GM18868 (cell line): ENCODE results near the gene NRXN2.

Experiments
- ATAC-seq: cut with Tn5 transposase; IDR thresholded peaks from one replicate; pipeline ENCODE4 v1.9.1; 2021; ENCODE audit warnings: mild to moderate bottlenecking, moderate library complexity; ENCODE audit not compliant: unreplicated experiment

The NRXN2 gene

GRCh38 chr11:64722141-64723065 lies 594 bp downstream of the NRXN2 start:
- ATAC-seq: no peak

GRCh38 chr11:64721359-64721699 lies 1.7 kb downstream of the NRXN2 start:
- no peak for ATAC-seq

DNA sequence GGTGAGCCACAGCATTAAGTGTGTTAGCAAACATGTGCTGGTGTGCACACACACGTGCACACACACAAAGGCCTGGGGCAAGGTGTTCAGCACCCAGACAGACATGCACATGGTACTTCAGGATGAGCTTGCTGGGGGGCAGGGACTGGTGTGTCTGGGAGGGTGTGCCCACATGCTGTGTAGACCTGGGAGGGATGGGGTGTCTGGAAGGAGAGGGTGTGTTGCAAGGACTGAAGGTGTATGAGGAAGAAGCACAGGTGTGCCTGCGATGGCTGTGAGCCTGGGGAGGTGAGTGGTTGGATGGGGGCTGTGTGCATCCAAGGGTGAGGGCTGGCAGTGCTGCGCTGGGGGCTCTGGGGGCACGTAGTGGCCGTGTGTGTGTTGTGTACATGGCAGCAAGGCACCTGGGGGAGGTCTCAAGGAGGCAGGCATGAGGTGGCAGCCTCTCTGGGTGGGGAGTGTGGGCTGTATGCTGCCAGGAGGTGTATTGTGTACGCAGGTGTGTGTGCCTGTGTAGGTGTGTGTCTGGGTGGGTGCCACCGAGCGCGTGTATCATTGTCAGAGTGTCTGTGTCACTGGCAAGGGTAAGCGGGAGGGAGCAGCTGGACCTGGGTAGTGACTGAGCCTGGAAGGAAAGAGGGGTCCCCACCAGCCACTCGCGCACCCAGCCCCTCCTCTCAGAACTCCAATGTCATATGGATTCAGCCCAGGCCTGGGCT lies 2.2 kb downstream of the NRXN2 start:
- ATAC-seq: no peak

- no peak for ATAC-seq
Measured at GRCh38 chr11:64720167-64720566, 2.8 kb downstream of the NRXN2 start.

DNA sequence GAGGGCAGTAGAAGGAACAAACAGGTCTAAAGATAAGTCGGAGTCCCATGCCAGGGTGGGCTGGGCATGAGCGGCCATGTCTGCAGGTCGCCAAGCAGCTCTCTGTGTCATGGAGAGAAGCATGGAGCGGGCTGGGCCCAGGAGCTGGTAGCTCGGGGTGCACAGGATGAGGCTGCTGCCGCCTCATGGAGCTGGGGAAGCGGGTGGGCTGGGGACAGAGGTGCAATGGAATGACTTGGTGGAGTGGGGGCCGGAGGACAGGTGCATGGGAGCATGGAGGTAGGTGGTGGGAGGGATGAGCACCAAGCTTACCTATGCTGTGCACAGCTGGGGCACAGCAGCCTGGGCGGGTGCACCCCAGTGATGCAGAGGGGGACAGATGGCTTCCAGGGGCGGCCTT lies 3.6 kb downstream of the NRXN2 start:
- no peak for ATAC-seq

DNA sequence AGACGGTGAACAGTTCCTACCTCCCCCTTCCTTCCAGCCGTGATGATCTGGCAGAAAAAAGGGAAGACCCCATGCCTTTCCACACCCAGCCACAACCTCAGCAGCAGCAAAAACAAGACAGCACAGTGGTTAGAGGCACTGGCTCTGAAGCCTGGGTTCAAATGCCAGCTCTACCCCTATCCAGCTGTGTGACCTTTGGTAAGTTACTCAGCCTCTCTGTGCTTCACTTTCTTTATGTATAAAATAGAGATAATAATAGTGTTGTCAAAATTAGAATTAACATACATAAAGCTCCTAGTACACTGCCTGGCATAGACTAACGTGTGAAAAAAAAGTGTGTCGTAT lies 4.2 kb downstream of the NRXN2 start:
- ATAC-seq: no peak

- no peak for ATAC-seq
Measured at GRCh38 chr11:64718084-64718779, 4.8 kb downstream of the NRXN2 start.

- no peak for ATAC-seq
Measured at GRCh38 chr11:64717268-64717578, 5.8 kb downstream of the NRXN2 start.

GRCh38 chr11:64716473-64717267 lies 6.3 kb downstream of the NRXN2 start:
- ATAC-seq: no peak

DNA sequence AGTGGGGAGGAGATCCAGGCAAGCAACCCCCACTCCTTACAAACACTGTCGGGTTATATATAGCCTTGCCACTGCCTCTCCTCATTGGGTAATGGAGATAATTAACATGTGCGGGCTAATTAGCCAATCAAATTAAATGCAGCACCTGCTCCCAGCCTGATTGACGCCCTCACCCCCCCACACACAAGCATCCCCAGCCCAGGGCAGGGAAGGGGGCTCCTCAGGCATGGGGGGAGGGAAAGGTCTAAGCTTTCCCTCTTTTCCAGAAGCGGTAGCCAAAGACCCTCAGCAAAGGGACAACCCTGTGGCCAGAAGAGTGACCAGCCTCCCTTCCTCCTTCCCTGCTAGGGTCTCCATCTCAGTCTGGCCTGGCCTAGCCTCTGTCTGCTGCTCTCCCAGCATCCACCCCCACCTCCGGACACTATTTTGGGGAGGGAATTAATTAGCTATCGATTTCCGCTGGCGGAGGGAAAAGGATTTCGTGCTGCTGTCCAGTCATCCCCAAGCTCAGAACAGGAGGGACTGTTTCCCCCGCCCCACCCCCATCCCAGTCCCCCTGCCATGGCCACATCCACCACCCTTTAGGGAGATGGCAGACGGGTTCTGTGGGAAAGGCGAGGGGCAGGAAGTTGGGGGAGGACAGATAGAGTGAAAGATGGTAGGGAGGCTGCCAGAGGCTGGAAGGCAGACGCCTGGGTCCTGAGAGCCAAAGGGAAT lies 7.1 kb downstream of the NRXN2 start:
- no peak for ATAC-seq

GRCh38 chr11:64715110-64715509 lies 7.9 kb downstream of the NRXN2 start:
- no peak for ATAC-seq

GRCh38 chr11:64714666-64715065 lies 8.3 kb downstream of the NRXN2 start:
- ATAC-seq: no peak

GRCh38 chr11:64713781-64714363 lies 9.1 kb downstream of the NRXN2 start:
- no peak for ATAC-seq

GRCh38 chr11:64713016-64713707 lies 9.8 kb downstream of the NRXN2 start:
- no peak for ATAC-seq

GRCh38 chr11:64712430-64713015 lies 10.5 kb downstream of the NRXN2 start:
- no peak for ATAC-seq

GRCh38 chr11:64711956-64712362 lies 11.0 kb downstream of the NRXN2 start:
- no peak for ATAC-seq

DNA sequence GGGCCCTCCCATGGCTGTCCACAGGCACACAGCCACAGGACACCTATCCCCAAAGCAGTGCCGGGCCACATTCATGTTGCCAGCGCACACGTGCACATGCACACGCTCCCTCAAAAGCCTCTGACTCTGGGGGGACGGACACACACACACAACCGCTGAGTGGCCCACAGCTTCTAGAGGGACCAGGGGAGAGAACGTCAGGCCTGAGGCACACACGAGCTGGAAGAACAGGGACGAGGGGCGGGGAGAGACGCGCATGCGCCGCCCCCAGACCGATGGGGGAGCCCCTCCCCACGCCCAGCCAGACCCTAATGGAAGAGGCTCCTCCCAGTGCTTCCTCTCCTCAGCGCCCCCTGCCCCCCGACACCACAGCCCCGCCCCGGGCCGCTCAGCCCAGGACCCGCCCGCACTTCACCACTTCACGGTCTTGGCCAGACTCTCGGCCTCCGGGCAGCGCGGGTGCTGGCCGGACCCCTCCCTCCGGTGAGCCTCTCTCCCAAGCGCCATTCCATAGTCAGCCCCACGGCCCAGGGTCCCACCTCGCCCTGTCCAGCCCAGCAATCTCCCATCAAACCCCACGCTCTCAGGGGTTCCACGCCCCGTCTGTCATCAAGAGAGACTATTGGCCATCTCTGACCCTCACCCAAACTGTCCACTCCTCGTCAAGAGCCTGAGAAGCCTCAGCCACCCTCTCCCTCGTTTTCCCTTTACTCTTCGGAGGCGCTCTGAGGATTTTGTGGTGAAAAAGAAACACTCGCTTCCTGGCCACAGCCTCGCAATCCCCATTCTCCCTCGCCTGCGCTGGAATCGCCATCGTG lies 11.7 kb downstream of the NRXN2 start:
- ATAC-seq: no peak

GRCh38 chr11:64710418-64711137 lies 12.4 kb downstream of the NRXN2 start:
- ATAC-seq: no peak
